AG10803 (cell line): ENCODE results near the gene CAPN8.

Experiments used
- DNase-seq: peaks from one replicate; pipeline ENCODE4 v3.0.0; 2010; ENCODE audit warnings: low read depth
- H3K4me3 ChIP-seq: 2 replicates; pipeline ENCODE4 v1.5.1; 2011; ENCODE audit warnings: mild to moderate bottlenecking, low read length, control low read depth
- TF ChIP-seq, protein P1 (sequence below): conservative IDR thresholded peaks from 2 replicates; pipeline ENCODE4 v1.5.1; 2011; ENCODE audit warnings: mild to moderate bottlenecking, low read length, control low read depth, inconsistent platforms

Gene CAPN8

DNA sequence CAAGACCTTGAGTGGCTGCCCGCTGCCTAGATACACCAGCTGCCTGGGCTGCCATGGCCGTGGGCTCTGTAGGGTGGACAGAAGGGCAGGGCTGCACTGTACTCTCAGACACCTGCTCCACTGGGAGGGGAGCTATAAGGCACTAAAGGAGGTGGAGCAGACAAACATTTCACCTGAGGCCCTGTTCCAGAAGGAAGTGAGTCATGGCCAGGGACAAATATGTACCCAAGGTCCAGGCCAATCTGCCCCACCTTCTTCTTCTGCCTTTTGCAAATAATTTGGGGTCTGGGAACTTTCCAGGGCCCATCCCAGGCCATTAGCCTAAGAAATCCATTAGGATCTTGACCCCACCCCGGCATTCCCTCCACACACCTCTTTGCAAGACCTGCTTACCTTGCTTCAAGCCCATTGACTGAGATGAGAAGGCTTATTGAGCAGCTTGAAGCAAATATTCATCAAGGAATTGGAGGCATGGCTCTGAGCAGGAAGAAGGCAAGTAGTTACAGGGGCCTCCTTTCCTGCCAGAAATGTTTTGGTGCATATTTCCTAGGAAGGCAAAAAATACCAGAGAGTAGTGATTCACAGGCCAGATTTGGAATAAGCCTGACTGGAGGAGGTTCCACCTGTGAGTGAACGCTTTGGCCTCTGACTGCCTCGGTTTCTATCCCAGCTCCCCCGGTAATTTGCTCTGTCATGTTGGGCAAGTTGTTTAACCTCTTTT lies at the start of gene CAPN8:
Gene CAPN8 (minus strand): TSS at position 110 of the 721 bp plus-strand sequence. CDS start 55 bp downstream, at position 55.
- peak; percentile 13 for DNase-seq
- no peak within 1 kb of the TSS for H3K4me3 ChIP-seq
- TF ChIP-seq, protein P1, sequence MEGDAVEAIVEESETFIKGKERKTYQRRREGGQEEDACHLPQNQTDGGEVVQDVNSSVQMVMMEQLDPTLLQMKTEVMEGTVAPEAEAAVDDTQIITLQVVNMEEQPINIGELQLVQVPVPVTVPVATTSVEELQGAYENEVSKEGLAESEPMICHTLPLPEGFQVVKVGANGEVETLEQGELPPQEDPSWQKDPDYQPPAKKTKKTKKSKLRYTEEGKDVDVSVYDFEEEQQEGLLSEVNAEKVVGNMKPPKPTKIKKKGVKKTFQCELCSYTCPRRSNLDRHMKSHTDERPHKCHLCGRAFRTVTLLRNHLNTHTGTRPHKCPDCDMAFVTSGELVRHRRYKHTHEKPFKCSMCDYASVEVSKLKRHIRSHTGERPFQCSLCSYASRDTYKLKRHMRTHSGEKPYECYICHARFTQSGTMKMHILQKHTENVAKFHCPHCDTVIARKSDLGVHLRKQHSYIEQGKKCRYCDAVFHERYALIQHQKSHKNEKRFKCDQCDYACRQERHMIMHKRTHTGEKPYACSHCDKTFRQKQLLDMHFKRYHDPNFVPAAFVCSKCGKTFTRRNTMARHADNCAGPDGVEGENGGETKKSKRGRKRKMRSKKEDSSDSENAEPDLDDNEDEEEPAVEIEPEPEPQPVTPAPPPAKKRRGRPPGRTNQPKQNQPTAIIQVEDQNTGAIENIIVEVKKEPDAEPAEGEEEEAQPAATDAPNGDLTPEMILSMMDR: no peak

GRCh38 chr1:223714849-223715603 lies 49.5 kb upstream of the CAPN8 start:
- H3K4me3 ChIP-seq: peak overlapping the region; percentile 91
- peak; percentile 73 for DNase-seq
- TF ChIP-seq, protein P1: peak; percentile 25

DNA sequence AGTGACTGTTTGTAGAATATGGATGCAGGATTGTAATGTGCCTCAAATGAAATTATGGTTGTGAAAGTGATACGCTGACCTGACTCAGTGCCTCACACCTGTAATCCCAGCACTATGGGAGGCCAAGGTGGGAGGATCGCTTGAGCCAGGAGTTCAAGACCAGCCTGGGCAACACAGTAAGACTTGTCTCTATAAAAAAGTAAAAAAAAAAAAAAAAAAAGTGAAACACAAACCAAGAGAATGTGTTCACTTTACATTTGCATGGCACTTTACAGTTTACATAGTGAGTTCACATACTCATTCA lies 48.9 kb upstream of the CAPN8 start:
- TF ChIP-seq, protein P1: no peak
- DNase-seq: no peak
- peak overlapping the region; percentile 91 for H3K4me3 ChIP-seq

DNA sequence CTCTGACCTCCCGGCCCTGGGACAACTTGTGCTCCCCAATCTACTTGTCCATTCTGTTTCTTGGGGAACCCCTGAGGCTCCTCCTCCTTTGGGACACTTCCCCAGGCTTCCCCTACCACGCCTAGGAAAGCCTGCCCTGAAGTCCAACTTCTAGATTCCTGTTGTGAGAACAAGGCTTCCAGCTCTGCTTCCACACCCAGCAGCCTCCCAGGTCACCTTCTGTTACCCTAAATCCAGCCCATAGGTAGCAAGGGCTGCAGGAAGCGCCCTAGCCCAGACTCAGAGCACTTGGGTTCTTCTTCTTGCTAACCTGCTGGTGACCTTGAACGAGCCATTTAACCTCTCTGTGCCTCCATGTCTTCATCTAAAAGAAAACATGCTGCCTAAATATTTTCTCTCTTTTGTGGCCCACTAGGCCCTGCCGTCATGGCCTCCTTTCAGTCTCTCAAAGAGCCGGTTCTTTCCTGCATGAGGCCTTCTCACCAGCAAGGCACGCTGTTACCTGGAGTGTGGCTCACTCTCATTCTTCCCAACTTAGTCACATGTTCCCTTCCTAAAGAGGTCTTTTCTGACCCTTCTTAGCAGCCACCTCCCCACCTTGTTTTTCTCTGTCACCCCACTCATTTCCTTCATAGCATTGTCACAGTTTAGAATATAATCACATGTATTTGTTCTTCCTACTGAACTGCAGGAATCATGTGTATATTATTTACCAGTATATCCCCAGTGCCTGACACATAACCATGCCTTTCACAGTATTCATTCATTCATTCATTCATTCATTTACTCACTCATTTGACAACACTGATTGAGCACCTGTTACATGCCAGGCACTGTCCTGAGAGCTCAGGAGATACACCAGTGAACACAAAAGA lies 48.3 kb upstream of the CAPN8 start:
- DNase-seq: no peak
- peak overlapping the region; percentile 91 for H3K4me3 ChIP-seq

GRCh38 chr1:223712850-223713474 lies 47.5 kb upstream of the CAPN8 start:
- TF ChIP-seq, protein P1: no peak
- peak overlapping the region; percentile 91 for H3K4me3 ChIP-seq
- DNase-seq: no peak

More for the DNA sequence above, 48.3 kb upstream of the CAPN8 start:
- TF ChIP-seq, protein P1: no peak

DNA sequence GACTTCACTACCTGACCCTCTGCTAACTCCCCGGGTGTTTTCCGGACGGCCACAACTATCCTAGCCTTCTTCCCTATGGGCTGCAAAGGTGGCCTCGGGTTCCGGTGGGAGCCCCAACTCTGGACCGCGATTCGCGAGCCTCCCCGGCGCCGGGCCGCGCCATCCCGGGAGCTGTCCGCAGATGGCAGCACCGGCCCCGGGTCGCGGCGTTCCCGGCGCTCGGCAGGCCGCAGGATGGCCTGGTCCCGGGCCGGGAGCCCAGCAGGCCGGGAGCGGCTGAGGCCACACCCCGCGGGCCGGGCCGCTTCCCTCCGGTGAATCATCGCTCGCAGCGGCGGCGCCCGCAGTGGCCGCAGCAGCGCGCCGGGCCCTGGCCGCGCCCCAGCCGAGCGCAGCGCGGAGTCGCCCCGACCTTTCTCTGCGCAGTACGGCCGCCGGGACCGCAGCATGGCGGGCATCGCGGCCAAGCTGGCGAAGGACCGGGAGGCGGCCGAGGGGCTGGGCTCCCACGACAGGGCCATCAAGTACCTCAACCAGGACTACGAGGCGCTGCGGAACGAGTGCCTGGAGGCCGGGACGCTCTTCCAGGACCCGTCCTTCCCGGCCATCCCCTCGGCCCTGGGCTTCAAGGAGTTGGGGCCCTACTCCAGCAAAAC lies 46.8 kb upstream of the CAPN8 start, which contains the start of gene CAPN2:
Gene CAPN2 (plus strand): TSS at position 346 of the 656 bp plus-strand sequence. CDS start 102 bp downstream, at position 448.
- peak within 1 kb of the TSS; percentile 91 for H3K4me3 ChIP-seq
- peak; percentile 88 for DNase-seq
- TF ChIP-seq, protein P1: peak; percentile 35
